Measurements from ENCODE around the gene RAB3C.
"Not testable (repeated sequence)": the region's sequence is repeated elsewhere in the genome, so short reads cannot be mapped to it uniquely, and the experiment has no call there.

- not testable (repeated sequence) for TF ChIP-seq CTCF (IDR thresholded peaks at IDR 0.05; ENCODE audit: insufficient read depth, low read depth, low read length); EZH2 (IDR thresholded peaks at IDR 0.05; ENCODE audit: insufficient read depth, low read length)
Measured at GRCh38 chr5:58541935-58542334, 40.9 kb upstream of the RAB3C start.
